ENCODE data around the gene DLX1.
"Not testable (repeated sequence)": the region's sequence is repeated elsewhere in the genome, so short reads cannot be mapped to it uniquely, and the experiment has no call there.

The DLX1 gene

GRCh38 chr2:172065111-172065510 is 20.2 kb upstream of the DLX1 start:
- H3K27ac ChIP-seq, result no peak overlapping the region
- no peak for TF ChIP-seq CTCF (IDR thresholded peaks at IDR 0.05)
- no peak for TF ChIP-seq ZFX (IDR thresholded peaks at IDR 0.05; ENCODE audit: borderline replicate concordance)

GRCh38 chr2:172066394-172066886 is 18.9 kb upstream of the DLX1 start:
- no peak overlapping the region for H3K27ac ChIP-seq
- TF ChIP-seq CTCF (IDR thresholded peaks at IDR 0.05), result no peak
- TF ChIP-seq ZFX (IDR thresholded peaks at IDR 0.05; ENCODE audit: borderline replicate concordance), result no peak

GRCh38 chr2:172067905-172068304 is 17.4 kb upstream of the DLX1 start:
- H3K27ac ChIP-seq, result not testable (repeated sequence)

- TF ChIP-seq ZFX (IDR thresholded peaks at IDR 0.05; ENCODE audit: borderline replicate concordance) (no peak), CTCF (IDR thresholded peaks at IDR 0.05) (no peak)
- no peak overlapping the region for H3K27ac ChIP-seq
These were observed 14.4 kb upstream of the DLX1 start for GRCh38 chr2:172070936-172071335.

GRCh38 chr2:172072303-172072702 is 13.0 kb upstream of the DLX1 start:
- H3K27ac ChIP-seq, result no peak overlapping the region
- TF ChIP-seq CTCF (IDR thresholded peaks at IDR 0.05) (no peak), ZFX (IDR thresholded peaks at IDR 0.05; ENCODE audit: borderline replicate concordance) (no peak)

GRCh38 chr2:172072706-172073105 is 12.6 kb upstream of the DLX1 start:
- TF ChIP-seq CTCF (IDR thresholded peaks at IDR 0.05) (no peak), ZFX (IDR thresholded peaks at IDR 0.05; ENCODE audit: borderline replicate concordance) (no peak)
- H3K27ac ChIP-seq, result no peak overlapping the region

- TF ChIP-seq ZFX (IDR thresholded peaks at IDR 0.05; ENCODE audit: borderline replicate concordance) (no peak), CTCF (IDR thresholded peaks at IDR 0.05) (no peak)
These were observed 11.8 kb upstream of the DLX1 start for GRCh38 chr2:172073518-172073917.

GRCh38 chr2:172074254-172074653 is 11.1 kb upstream of the DLX1 start:
- H3K27ac ChIP-seq, result no peak overlapping the region
- no peak for TF ChIP-seq ZFX (IDR thresholded peaks at IDR 0.05; ENCODE audit: borderline replicate concordance)

More at GRCh38 chr2:172073518-172073917, 11.8 kb upstream of the DLX1 start:
- H3K27ac ChIP-seq, result no peak overlapping the region

Measured in 22Rv1 (cell line).